Suprapubic skin (tissue), 3 donors: ENCODE results near the gene ZC3H4.

Source experiments
- EP300 ChIP-seq: sonication (generic); formaldehyde crosslinking; IDR thresholded peaks from one replicate; pipeline ENCODE4 v1.6.1; 2017; ENCODE audit warnings: antibody characterized with exemption
- POLR2A ChIP-seq, 2 donors: fragments of 450-650 bp; IDR thresholded peaks; one replicate each; pipeline ENCODE4 v1.6.1; 2017; ENCODE audit warnings: antibody characterized with exemption in 2 of 2, mild to moderate bottlenecking in 2 of 2, moderate library complexity in 2 of 2
- TF ChIP-seq, protein P1 (sequence below), 2 donors: fragments of 200-600 bp in 1 of 2; fragments of 450-650 bp in 1 of 2; sonication (generic) in 1 of 2; IDR thresholded peaks; one replicate each; pipeline ENCODE4 v1.5.1; 2016 to 2019; ENCODE audit warnings: antibody characterized with exemption in 2 of 2, mild to moderate bottlenecking in 1 of 2, moderate library complexity in 1 of 2

DNA sequence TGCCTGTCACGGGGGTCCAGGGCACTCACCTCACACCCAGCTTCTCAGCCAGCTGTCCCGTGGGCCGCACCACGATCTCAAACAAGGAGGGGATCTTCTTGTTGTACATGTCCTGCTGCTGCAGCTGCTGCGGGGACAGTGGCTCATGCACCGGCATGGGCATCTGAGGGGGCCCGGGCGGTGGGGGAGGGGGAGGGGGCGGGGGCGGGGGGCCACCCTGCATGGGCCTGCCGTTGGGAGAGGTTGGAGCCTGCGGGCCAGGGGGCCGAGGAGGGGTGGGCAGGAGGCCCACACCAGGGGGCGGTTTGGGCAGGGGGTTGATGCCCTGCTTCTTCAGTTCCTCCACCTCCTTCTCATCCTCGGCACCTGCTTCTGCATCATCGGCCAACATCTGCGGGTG is 41.3 kb downstream of the ZC3H4 start:
- TF ChIP-seq, protein P1, sequence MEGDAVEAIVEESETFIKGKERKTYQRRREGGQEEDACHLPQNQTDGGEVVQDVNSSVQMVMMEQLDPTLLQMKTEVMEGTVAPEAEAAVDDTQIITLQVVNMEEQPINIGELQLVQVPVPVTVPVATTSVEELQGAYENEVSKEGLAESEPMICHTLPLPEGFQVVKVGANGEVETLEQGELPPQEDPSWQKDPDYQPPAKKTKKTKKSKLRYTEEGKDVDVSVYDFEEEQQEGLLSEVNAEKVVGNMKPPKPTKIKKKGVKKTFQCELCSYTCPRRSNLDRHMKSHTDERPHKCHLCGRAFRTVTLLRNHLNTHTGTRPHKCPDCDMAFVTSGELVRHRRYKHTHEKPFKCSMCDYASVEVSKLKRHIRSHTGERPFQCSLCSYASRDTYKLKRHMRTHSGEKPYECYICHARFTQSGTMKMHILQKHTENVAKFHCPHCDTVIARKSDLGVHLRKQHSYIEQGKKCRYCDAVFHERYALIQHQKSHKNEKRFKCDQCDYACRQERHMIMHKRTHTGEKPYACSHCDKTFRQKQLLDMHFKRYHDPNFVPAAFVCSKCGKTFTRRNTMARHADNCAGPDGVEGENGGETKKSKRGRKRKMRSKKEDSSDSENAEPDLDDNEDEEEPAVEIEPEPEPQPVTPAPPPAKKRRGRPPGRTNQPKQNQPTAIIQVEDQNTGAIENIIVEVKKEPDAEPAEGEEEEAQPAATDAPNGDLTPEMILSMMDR (IDR thresholded peaks at IDR 0.05): no peak
- no peak for TF ChIP-seq POLR2A (IDR thresholded peaks at IDR 0.05)
- TF ChIP-seq EP300: no peak
